Fibroblast of the aortic adventitia (primary cell): ENCODE measurements around the gene PAX3. TPM values are rescaled to one million over a fixed set of nuclear protein-coding genes. Genes with fewer than 3 reads are reported as not detected.

Experiments
- DNase-seq: peaks from one replicate; pipeline ENCODE4 v3.0.0-alpha.2; 2010; ENCODE audit warnings: low read depth
- H3K4me3 ChIP-seq: 2 replicates; pipeline ENCODE4 v1.5.1; 2011; ENCODE audit warnings: low read depth, mild to moderate bottlenecking, control low read depth, low read length, moderate library complexity
- CTCF ChIP-seq: IDR thresholded peaks from 2 replicates; pipeline ENCODE4 v1.5.1; 2011; ENCODE audit warnings: mild to moderate bottlenecking, low read length, control low read depth, inconsistent platforms; ENCODE audit not compliant: insufficient read depth
- total RNA-seq: library from RNA; depleted of rRNA; stranded (reverse); fragments of >200 nt; gene quantifications from 2 replicates; pipeline ENCODE4 v1.2.3, GENCODE V29; 2012; ENCODE audit warnings: low replicate concordance

Gene PAX3
- not detected in 2 replicates for total RNA-seq

GRCh38 chr2:222298311-222299150, at the start of gene PAX3:
TSS of gene PAX3 (minus strand) at chr2:222298998. CDS start at chr2:222298615, 383 bp downstream.
- no peak for DNase-seq
- TF ChIP-seq CTCF, result no peak
- no peak within 1 kb of the TSS for H3K4me3 ChIP-seq

- no peak for TF ChIP-seq CTCF
- no peak overlapping the region for H3K4me3 ChIP-seq
- DNase-seq, result no peak
Measured at GRCh38 chr2:222341331-222341730, 42.5 kb upstream of the PAX3 start.

- no peak for TF ChIP-seq CTCF
- H3K4me3 ChIP-seq, result no peak overlapping the region
- no peak for DNase-seq
Measured at GRCh38 chr2:222338374-222338773, 39.6 kb upstream of the PAX3 start.

GRCh38 chr2:222336931-222337330, 38.1 kb upstream of the PAX3 start:
- H3K4me3 ChIP-seq, result no peak overlapping the region
- DNase-seq, result no peak
- TF ChIP-seq CTCF, result no peak

- no peak for DNase-seq
- H3K4me3 ChIP-seq, result no peak overlapping the region
- no peak for TF ChIP-seq CTCF
Measured at GRCh38 chr2:222336442-222336841, 37.6 kb upstream of the PAX3 start.

GRCh38 chr2:222334914-222335313, 36.1 kb upstream of the PAX3 start:
- no peak for TF ChIP-seq CTCF
- no peak for DNase-seq
- H3K4me3 ChIP-seq, result no peak overlapping the region
